ENCODE results near the gene KRT83.

GRCh38 chr12:52342781-52343490 is 21.7 kb upstream of the KRT83 start:
- TF ChIP-seq CTCF (conservative IDR thresholded peaks at IDR 0.05; ENCODE audit: low read length) (no peak), EZH2phosphoT487 (IDR thresholded peaks at IDR 0.05; ENCODE audit: borderline replicate concordance) (no peak)

Measured in Loucy (cell line).